HG02943 (cell line): Measurements from ENCODE around the gene SNX9.
"Not testable (repeated sequence)": the region's sequence is repeated elsewhere in the genome, so short reads cannot be mapped to it uniquely, and the experiment has no call there.

Experiments
- ATAC-seq: cut with Tn5 transposase; IDR thresholded peaks from one replicate; pipeline ENCODE4 v1.9.1; 2021; ENCODE audit warnings: mild to moderate bottlenecking, low read depth, moderate library complexity; ENCODE audit not compliant: unreplicated experiment

The SNX9 gene

DNA sequence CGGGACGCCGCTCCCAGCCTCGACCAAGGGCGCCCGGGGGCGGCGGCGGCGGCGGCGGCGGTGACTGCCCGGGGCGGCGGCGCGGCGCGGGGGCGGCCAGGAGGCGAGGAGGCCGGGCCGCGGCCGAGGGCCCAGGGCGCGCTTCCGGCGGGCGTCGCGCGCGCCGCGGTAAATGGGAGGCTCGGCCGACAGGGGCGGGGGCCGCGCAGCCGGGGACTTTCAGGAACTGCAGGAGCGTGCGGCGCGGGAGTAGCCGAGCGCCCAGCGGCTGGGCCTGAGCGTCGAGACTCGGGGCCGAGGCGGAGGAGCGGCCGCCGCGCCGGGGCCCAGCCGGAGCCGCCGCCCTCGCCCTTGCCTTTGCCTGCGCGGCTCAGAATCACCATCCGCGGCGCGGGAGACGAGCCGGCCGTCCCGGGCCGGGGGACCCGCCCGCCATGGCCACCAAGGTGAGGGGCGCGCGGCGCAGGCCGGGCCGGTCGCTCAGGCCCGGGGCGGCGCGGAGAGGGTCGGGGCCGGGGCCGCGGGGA, at the start of gene SNX9:
Gene SNX9 (plus strand): TSS at position 246 of the 527 bp plus-strand sequence. CDS start 189 bp downstream, at position 435.
- ATAC-seq = peak; percentile 60

DNA sequence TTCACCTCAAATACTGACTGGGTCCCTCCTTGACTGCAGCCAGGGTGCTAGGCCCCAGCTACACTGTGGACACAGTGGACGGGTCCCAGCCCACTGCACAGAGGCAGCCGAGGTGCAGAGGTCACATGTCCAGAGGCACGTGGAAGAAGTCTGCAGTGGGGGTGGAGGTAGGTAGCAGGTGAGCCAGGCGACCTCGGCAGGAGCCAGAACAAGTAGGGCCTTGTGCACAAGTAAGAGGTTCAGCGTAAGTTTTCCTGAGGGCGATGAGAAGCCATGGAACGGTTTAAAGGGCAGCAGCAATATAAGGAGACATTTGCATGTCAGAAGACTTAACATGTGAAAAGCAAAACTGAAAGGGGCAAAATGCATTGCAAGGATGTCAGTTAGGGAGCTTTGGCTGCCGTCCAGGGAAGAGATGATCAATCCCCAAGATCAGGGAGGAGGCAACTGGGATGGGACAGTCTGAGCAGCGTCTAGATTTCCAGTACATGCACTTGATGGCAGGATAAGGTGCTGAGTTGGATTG, 49.7 kb upstream of the SNX9 start:
- ATAC-seq = no peak

DNA sequence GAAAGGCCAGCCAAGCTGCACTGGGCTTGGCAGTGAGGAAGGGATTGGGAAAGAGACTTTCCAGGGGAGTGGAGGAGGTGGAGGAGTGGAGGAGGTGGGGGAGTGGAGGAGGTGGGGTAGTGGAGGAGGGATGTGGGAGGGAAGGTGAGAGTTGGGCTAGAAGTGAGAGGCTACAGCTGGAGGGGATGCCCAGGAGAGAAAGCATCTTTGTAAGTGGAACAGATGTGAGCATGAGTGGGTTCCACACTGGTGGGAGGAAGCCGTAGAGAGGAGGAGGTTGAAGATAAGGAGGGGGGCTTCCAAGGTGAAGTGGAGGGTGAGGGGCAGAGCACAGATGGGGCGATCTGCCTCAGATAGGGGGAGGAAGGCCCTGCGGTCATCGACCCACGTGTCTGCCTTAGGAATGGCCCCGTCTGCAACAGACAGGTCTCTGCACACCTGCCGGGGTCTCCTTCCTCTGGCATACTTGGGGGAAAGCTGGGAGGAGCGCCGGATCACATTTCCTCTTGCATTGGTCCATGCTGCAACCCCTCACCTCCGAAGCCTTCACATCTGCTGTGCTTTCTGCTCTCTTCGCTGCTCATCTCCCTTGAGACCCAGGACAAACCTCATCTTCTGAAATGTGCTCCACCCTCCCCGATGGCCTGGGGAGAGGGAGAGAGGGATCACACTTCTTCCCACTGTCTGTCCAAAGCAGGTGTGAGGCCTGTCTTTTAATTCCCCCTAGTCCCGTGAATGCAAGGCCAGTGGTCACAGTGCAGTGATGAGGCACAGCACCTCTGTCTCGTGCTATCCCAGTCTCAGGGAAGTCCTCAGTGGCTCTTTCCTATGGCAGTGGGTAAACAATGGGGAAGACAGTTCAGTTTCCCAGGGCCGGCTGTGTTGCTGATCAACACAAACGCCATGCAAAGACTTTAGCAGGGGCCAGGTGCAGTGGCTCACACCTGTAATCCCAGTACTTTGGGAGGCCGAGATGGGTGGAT, 48.6 kb upstream of the SNX9 start:
- no peak for ATAC-seq

DNA sequence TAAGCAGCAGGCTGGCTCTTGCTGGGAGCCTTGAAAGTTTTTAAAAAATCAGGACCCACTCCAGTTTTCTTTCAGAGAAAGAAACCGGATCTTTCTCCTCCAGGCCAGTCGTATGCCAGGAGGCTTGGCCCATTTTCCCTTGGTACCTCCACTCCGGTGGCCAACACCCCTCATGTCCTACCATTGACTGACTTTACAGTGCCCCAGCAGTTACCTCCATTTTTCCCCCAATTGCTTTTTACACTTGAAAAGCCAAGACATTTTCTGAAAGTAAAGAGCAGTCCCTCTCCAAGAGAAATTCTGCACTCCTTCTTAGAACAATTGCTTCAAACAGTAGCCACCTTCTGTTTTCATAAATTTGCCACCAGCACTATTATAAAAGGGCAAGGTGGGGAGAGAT, 47.7 kb upstream of the SNX9 start:
- ATAC-seq = no peak

DNA sequence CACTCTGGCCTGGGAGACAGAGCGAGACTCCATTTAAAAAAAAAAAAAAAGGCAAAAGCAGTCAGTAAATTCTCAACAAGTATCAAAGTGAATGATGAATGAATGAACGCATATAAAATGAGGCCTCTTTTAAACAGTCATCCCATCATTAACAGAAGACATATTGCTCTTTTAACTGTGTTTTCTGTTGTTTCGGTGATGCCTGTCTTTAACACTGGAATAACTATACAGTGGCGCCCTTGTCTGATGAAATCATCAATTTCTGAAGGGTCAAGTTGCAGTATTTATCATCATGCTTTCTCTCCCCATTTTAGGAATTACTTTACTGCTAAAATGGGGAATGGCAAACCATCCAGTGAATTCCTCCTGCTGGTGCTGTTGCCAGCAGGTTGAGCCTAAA, 45.7 kb upstream of the SNX9 start:
- no peak for ATAC-seq

DNA sequence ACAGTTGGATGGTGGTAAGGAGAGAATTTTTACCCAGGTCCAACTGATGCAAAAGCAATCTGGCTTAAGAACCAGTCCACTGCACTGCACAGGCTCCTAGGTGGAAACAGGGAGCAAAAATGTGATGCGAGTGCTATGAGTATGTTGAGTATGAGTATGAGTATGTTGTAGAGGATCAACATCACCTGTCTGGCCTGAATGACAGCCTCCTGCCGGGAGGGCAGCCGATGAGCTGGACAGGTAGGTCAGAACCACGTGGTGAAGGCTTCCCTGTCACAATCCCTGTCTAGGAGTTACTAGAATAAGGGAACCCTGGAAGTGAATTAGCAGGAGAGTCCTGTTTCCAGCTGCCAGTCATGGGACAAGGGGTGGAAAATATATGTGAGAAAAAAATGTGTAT, 44.3 kb upstream of the SNX9 start:
- no peak for ATAC-seq

DNA sequence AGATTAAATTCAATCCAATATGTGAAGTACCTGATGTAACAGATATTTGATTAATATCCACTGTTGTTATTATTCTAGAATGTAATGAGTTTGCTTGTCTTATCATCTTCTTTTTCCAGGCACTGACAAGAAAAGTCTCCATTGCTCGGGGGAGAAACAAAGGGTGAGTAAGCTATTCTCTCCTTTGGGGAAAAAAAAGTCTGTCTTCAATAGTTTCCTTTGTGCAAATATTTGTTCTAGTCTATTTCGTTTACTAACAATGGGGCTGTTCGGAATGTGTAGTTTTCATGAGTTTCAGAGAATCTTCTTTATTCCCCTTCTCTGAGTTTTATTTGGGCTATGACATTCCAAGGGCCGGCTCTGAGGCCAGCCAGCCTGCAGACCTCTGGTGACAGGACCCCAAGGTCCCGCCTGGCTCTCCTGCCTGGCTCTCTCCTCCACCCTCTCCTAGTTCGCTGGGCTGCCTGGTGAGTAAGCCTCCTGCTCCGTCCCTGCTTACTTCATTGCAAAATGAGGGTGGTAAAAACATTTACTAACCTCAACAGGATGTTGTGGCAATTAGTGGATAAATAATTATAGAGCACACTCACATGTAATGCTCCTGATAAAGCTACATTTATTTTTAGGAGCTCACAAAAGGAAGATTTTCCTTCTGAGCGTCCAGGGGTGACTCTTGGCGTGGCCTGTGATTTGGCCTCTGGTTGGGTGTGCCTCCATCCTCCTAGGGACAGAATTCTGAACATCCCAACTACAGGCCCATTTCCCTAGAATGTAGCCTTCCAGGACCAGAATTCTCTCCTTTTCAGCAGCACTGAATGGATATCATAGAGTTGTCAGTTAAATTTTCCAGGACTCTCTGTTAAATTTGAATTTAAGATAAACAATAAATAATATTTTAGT, 43.1 kb upstream of the SNX9 start:
- ATAC-seq = no peak

DNA sequence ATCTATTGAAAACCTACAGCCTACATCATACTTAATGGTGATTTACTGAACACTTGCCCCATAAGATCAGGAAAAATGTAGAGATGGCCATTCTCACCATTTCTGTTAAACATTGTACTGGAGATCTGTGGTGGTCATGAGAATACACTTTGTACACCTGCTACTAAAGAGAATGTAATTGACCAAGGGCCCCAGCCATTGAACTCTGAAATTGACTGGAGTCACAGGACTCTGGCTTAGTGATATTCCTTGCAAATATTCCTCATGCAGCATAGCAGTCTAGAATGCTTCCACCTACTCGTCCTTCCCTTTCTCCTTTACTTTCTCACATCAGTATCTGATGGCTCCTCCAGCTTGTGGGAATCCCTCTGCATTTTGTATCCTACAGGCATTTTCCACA, 37.4 kb upstream of the SNX9 start:
- ATAC-seq = no peak

DNA sequence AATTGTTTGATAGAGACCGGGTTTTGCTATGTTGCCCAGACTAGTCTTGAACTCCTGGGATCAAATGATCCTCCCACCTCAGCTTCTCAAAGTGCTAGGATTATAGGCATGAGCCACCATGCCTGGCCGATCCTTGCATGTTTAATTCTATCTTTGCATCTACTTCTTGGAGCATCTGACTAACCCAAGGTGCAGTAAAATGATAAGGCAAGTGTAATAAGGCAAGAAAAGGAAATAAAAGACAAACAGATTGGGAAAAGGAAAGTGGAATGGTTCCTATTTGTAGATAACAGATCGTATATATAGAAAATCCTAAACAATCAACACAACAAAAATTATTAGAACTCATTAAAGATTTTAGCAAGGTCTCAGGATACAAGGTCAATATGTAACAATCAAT, 36.8 kb upstream of the SNX9 start:
- ATAC-seq = no peak

DNA sequence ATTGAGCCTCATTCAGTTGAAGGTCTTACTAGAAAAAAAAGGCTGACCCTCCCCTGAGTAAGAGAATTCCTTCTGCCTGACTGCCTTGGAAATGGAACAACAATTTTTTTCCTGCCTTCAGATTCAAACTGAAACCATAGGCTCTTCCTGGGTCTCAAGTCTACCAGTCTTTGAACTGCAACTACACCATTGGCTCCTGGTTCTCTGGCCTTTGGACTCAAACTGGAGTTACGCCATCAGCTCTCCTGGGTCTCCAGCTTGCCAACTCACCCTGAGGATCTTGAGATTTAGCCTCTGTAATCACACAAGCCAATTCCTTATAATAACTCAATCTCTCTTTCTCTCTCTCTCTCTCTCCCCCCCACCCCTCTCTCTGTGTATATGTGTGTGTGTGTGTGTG, 36.0 kb upstream of the SNX9 start:
- ATAC-seq = no peak

DNA sequence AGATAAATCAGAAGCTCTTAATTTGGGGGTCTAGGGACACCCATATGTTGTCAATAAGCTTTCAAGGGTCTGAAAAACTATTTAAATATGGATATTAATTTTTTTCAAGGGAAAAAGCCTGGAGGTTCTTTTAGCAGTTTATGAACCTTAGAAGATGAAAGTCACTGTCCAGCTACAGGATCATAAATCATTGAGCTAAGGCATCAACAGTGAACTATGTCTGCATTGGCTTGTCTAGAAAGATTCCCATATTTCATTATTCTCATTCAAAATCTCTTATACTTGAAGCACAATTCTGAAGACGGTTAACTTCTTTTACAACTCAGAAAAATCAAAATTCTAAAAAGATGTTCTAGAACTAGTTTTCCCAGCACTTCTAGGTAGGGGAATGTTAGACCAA, 34.9 kb upstream of the SNX9 start:
- no peak for ATAC-seq

DNA sequence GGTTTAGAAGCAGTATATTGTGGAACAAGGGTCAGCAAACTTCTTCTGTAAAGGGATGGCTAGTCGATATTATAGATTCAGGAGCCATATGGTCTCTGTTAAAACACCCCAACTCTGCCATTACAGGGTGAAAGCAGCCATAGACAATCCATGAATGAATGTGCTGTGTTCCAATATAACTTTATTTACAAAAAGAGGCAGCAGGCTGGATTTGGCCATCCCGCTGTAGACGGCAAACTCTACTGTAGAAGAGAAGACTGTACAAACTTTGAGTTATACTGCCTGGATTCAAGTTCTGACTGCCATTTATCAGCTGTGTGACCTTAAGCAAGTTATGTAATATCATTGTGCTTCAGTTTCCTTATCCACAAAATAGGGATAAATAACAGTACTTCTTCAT, 33.7 kb upstream of the SNX9 start:
- no peak for ATAC-seq

DNA sequence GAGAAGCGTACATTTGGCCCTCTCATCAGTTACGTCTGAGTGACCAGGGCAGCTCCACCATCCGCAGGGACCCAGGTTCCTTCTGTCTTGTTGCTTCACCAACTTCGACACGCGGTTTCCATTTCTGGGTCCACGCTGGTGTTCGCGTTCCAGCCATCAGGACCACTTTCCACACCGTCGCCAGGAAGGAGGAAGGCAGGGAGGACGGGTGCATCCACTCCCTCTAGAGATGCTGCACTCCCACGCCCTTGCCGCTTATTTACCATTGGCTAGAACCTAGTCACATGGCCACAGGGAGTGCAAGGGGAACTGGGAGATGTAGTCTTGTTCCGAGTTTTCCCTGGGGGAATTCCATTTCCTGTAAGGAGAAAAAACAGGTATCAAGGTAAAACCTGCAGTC, 33.2 kb upstream of the SNX9 start:
- no peak for ATAC-seq

DNA sequence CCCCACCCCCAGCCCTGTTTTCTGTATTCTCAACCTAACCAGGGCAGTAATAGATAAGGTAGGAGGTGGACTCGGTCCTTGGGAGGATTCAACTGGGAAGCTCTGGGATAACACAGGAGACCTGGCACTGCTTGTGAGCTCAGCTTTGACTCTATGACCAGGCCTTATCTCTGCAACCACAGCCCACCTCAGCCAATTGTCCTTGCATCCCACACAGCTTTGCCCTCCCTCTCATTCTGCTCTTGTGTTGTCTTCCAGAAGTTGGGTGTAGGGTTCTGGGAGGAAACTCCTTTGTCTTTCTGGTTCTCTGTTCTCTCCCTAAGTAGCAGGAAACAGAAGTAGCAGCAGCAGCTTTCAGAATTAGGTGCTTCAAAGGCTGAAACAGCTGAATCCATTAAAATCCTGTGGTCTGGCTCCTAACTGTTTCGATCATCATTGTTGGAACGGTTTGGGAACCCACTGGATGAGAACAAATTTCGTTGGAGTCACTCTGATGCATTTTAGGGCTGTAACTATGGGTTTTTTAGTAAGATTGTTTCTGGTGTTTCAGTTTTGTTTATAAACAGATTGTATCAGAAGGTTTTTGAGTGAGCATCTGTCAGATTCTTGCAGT, 32.4 kb upstream of the SNX9 start:
- ATAC-seq = no peak

DNA sequence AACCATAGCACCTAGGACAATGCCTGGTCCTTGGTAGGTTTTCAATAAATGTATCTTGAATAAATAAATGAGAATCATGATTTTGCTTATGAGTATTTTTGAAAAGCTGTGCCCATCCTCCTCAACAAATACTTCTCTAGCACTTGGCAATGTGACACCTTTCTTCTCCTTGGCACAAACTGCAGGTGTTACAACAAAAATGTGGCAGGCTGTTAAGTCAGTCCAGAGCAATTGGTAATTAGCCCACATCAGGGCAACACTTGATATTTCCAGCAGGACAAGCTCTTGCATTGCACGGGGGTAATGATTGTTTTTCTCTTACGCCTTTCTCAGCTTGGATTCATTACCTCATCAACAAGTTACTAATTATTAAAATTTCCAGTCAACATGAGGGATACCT, 31.6 kb upstream of the SNX9 start:
- ATAC-seq = no peak

DNA sequence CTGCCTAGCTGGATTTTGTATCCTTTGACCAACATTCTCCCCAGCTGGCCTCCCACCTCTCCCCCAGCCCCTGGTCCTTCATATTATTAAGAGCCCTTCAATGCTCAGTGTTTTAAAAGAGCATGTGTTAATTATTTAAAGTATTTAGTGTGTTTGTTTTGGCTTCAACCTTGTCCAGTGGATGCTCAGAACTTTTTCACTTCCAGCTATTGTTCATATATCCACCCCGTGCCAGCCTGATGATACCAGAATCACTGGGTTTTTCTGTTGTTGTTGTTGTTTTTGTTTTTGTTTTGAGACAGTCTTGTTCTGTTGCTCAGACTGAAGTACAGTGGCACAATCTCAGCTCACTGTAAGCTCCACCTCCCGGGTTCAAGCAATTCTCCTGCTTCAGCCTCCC, 30.4 kb upstream of the SNX9 start:
- no peak for ATAC-seq

DNA sequence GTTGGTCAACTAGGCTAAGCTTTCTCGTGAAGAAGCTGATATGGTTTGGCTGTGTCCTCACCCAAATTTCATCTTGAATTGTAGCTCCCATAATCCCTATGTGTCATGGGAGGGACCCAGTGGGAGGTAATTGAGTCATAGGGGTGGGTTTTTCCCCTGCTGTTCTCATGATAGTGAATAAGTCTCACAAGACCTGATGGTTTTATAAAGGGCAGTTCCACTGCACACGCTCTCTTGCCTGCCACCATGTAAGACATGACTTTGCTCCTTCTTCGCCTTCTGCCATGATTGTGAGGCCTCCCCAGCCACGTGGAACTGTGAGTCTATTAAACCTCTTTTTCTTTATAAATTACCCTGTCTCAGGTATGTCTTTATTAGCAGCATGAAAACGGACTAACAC, 29.0 kb upstream of the SNX9 start:
- not testable (repeated sequence) for ATAC-seq

DNA sequence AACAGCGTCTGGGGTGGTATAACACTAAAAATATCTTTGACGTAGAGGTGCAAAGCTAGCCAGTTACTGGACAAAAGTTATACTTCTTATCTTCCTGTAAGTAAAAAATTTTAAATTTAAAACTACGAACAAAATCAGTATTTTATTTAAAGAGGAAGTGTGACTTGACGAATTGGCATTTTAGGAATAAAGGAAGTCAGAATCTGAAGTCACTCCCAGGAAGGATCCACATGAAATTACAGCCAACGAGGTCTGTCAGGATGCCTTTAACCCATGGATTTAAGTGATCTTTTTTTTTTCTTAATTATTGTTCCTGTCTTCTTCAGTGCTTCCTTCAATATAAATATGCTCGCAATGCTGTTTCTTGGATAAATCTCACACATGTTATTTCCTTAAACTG, 27.2 kb upstream of the SNX9 start:
- ATAC-seq = no peak

DNA sequence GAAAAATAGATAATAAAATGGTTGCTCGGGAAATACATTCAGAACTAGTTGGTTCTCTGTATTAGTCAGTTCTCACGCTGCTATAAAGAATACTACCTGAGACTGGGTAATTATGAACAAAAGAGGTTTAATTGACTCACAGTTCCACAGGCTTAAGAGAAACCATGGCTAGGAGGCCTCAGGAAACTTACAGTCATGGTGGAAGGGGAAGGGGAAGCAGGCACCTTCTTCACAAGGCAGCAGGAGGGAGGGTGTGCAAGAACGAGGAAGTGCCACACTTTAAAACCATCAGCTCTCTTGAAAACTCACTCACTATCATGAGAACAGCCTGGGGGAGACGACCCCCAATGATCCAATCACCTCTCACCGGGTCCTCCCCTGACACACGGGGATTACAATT, 24.2 kb upstream of the SNX9 start:
- ATAC-seq = no peak

DNA sequence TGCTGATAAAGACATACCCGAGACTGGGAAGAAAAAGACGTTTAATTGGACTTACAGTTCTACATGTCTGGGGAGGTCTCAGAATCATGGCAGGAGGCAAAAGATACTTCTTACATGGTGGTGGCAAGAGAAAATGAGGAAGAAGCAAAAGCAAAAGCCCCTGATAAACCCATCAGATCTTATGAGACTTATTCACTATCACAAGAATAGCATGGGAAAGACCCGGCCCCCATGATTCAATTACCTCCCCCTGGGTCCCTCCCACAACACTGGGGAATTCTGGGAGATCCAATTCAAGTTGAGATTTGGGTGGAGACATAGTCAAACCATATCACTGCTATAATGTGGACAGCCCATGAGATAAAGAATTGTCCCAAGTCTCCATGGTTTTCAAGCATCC, 23.5 kb upstream of the SNX9 start:
- ATAC-seq = not testable (repeated sequence)
